ENCODE data around the gene LRGUK.
"Not testable (repeated sequence)": the region's sequence is repeated elsewhere in the genome, so short reads cannot be mapped to it uniquely, and the experiment has no call there.

Gene LRGUK, protein sequence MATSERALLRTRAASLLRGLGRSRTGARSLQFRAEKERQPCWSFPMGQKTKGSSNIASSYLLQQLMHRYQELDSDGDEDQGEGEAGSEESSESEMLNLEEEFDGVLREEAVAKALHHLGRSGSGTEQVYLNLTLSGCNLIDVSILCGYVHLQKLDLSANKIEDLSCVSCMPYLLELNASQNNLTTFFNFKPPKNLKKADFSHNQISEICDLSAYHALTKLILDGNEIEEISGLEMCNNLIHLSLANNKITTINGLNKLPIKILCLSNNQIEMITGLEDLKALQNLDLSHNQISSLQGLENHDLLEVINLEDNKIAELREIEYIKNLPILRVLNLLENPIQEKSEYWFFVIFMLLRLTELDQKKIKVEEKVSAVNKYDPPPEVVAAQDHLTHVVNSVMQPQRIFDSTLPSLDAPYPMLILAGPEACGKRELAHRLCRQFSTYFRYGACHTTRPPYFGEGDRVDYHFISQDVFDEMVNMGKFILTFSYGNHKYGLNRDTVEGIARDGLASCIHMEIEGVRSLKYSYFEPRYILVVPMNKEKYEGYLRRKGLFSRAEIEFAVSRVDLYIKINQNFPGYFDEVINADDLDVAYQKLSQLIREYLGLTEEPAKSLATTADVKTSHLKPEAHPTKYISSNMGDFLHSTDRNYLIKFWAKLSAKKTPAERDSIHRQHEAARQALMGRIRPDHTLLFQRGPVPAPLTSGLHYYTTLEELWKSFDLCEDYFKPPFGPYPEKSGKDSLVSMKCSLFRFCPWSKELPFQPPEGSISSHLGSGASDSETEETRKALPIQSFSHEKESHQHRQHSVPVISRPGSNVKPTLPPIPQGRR

DNA sequence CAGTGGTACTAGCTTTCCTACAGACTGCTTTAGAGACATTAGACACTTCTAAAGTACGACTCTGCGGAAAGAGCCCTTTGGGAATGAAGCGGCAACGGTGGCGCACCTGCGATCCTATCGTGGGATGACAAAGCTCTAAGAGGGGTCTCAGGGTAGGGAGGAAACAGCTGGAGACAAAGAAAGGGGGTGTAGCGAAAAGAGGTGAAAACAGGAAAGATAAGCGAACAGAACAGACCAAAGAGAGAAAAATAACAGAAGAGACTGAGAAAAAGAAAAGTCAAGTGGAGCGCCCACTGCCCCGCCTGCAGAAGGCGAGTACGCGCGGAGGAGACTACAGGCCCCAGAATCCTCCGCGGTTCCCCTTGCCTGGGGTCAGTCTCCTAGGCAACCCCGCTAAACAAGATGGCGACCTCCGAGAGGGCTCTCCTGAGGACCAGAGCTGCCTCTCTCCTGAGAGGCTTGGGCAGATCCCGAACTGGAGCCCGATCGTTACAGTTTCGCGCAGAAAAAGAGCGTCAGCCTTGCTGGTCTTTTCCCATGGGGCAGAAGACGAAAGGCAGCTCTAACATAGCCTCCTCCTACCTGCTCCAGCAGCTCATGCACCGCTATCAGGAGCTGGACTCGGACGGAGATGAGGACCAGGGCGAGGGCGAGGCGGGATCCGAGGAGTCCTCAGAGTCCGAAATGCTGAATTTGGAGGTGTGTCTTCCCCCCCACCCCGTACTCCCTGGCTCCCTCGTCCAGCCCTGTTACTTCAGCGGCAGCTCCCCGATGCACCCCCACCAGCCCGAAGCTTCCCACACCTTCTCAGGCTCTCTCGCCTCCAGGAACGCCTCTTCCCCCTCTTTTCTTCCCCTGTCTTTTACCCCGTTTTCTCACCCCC is at the start of gene LRGUK:
LRGUK (plus strand) TSS at position 375 of the 883 bp plus-strand sequence; CDS start at position 403, 28 bp downstream.
- no peaks in the 10 kb centered on the region for H3K9me3 ChIP-seq (replicated peaks; ENCODE audit: insufficient read depth, low read length)
- H3K36me3 ChIP-seq (replicated peaks; ENCODE audit: insufficient read depth, low read length) = no peaks in the 10 kb centered on the region
- peak within 1 kb of the TSS; percentile 19; the same call in 1 of the 2 replicates for H3K9ac ChIP-seq (ENCODE audit: low read length)
- TF ChIP-seq, protein P1, sequence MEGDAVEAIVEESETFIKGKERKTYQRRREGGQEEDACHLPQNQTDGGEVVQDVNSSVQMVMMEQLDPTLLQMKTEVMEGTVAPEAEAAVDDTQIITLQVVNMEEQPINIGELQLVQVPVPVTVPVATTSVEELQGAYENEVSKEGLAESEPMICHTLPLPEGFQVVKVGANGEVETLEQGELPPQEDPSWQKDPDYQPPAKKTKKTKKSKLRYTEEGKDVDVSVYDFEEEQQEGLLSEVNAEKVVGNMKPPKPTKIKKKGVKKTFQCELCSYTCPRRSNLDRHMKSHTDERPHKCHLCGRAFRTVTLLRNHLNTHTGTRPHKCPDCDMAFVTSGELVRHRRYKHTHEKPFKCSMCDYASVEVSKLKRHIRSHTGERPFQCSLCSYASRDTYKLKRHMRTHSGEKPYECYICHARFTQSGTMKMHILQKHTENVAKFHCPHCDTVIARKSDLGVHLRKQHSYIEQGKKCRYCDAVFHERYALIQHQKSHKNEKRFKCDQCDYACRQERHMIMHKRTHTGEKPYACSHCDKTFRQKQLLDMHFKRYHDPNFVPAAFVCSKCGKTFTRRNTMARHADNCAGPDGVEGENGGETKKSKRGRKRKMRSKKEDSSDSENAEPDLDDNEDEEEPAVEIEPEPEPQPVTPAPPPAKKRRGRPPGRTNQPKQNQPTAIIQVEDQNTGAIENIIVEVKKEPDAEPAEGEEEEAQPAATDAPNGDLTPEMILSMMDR (IDR thresholded peaks at IDR 0.05; ENCODE audit: low read length) = no peak
- TF ChIP-seq EZH2 (optimal IDR thresholded peaks at IDR 0.05; ENCODE audit: low read depth, low read length) (no peak), EZH2phosphoT487 (IDR thresholded peaks at IDR 0.05; ENCODE audit: low read length) (no peak)
- H3K27ac ChIP-seq (ENCODE audit: low read length) = no peak within 1 kb of the TSS
- H3K79me2 ChIP-seq (ENCODE audit: low read length) = no peaks in the 10 kb centered on the region
- H3K27me3 ChIP-seq (replicated peaks; ENCODE audit: insufficient read depth, low read length) = 0 out of 2 replicates have a peak, but pooled peaks cover 4% of the 10 kb centered on the region
- 0 out of 2 replicates have a peak, but pooled peaks cover 3% of the 10 kb centered on the region for H3K4me1 ChIP-seq (ENCODE audit: low read length)
- peak within 1 kb of the TSS; percentile 79 for H3K4me3 ChIP-seq (ENCODE audit: low read length)
- DNase-seq = peak; percentile 83
- H3K4me2 ChIP-seq (ENCODE audit: low read depth, low read length) = peak within 1 kb of the TSS; percentile 88
- H4K20me1 ChIP-seq (ENCODE audit: insufficient read depth, low read length) = no peaks in the 10 kb centered on the region
- no peaks in the 10 kb centered on the region for H3K9me2 ChIP-seq (replicated peaks; ENCODE audit: insufficient read depth, low read length)
- H3F3A ChIP-seq (ENCODE audit: insufficient read depth, low read length) = no peaks in the 10 kb centered on the region
- peak within 1 kb of the TSS; percentile 90 for H2AFZ ChIP-seq (ENCODE audit: low read length)

DNA sequence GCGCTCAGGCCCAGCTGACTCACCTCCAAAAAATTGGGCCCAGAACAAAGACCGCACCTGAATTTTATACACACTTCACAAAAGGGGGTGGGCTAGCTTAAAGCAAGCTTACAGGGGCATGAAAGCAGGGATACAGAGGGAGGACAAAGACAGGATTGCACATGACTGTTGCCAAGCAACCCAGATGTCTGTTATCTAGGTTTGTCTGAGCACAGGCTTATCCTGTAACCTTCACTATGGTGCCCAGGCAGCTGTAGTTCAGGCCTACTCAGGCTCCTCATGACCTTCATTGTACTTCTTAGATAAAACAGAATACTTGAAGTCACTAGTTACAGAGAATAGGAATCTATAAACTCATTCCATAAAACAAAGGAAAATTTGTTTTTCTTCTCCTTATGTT is 49.6 kb upstream of the LRGUK start:
- H3K9me3 ChIP-seq (replicated peaks; ENCODE audit: insufficient read depth, low read length); H3K27ac ChIP-seq (ENCODE audit: low read length): not testable (repeated sequence)

DNA sequence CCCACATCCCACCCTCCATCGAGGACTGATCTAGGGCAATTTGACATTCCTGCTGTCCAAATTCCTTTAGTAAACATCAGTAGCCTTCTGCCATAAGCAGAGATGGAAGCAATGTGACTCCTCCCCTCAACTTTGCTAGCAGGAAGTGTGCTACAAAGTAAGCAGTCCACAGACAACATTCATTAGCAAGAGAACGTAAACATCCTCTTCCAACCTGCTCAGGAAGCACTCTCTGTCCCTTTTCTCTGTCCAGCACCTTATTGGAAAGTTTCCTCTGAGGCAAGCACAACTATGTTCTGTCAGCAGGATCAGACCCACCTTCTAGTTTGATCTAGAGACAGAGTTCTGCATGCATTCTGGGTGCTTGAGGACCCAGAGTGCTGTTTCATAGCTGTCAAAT is 48.1 kb upstream of the LRGUK start:
- no peaks in the 10 kb centered on the region for H3F3A ChIP-seq (ENCODE audit: insufficient read depth, low read length)
- no peak overlapping the region for H3K9ac ChIP-seq (ENCODE audit: low read length)
- no peak overlapping the region for H2AFZ ChIP-seq (ENCODE audit: low read length)
- H3K9me2 ChIP-seq (replicated peaks; ENCODE audit: insufficient read depth, low read length) = no peaks in the 10 kb centered on the region
- H3K4me2 ChIP-seq (ENCODE audit: low read depth, low read length) = no peak overlapping the region
- H3K79me2 ChIP-seq (ENCODE audit: low read length) = no peaks in the 10 kb centered on the region
- H4K20me1 ChIP-seq (ENCODE audit: insufficient read depth, low read length) = no peaks in the 10 kb centered on the region
- H3K4me3 ChIP-seq (ENCODE audit: low read length) = no peak overlapping the region
- no peaks in the 10 kb centered on the region for H3K36me3 ChIP-seq (replicated peaks; ENCODE audit: insufficient read depth, low read length)
- DNase-seq = peak; percentile 30
- H3K27ac ChIP-seq (ENCODE audit: low read length) = no peak overlapping the region
- H3K4me1 ChIP-seq (ENCODE audit: low read length) = peaks cover 9% of the 10 kb centered on the region
- no peaks in the 10 kb centered on the region for H3K9me3 ChIP-seq (replicated peaks; ENCODE audit: insufficient read depth, low read length)
- H3K27me3 ChIP-seq (replicated peaks; ENCODE audit: insufficient read depth, low read length) = no peaks in the 10 kb centered on the region
- no peak for TF ChIP-seq EZH2phosphoT487 (IDR thresholded peaks at IDR 0.05; ENCODE audit: low read length)
- TF ChIP-seq EZH2 (optimal IDR thresholded peaks at IDR 0.05; ENCODE audit: low read depth, low read length) = no peak
- TF ChIP-seq, protein P1 (IDR thresholded peaks at IDR 0.05; ENCODE audit: low read length) = no peak

More for the DNA sequence above, 49.6 kb upstream of the LRGUK start:
- not testable (repeated sequence) for H3F3A ChIP-seq (ENCODE audit: insufficient read depth, low read length); DNase-seq; H3K4me1 ChIP-seq (ENCODE audit: low read length); H2AFZ ChIP-seq (ENCODE audit: low read length); H4K20me1 ChIP-seq (ENCODE audit: insufficient read depth, low read length); H3K4me2 ChIP-seq (ENCODE audit: low read depth, low read length); H3K79me2 ChIP-seq (ENCODE audit: low read length); H3K9ac ChIP-seq (ENCODE audit: low read length); H3K27me3 ChIP-seq (replicated peaks; ENCODE audit: insufficient read depth, low read length); H3K36me3 ChIP-seq (replicated peaks; ENCODE audit: insufficient read depth, low read length); H3K9me2 ChIP-seq (replicated peaks; ENCODE audit: insufficient read depth, low read length); H3K4me3 ChIP-seq (ENCODE audit: low read length)
